ENCODE results near the gene ADGRA1.

DNA sequence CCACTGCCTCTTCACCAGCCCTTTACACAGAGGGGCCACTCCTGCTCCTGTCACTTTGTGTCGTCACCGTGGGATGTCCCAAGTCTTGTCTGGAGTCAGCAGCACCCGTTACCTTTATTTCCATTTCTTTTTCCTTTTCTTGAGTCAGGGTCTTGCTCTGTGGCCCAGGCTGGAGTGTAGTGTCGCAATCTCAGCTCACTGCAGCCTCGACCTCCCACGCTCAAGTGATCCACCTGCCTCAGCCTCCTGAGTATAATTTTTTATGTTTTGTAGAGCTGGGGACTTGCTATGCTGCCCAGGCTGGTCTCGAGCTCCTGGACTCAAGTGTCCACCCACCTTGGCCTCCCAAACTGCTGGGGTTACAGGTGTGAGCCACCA is 28.6 kb upstream of the ADGRA1 start:
- TF ChIP-seq, protein P1, sequence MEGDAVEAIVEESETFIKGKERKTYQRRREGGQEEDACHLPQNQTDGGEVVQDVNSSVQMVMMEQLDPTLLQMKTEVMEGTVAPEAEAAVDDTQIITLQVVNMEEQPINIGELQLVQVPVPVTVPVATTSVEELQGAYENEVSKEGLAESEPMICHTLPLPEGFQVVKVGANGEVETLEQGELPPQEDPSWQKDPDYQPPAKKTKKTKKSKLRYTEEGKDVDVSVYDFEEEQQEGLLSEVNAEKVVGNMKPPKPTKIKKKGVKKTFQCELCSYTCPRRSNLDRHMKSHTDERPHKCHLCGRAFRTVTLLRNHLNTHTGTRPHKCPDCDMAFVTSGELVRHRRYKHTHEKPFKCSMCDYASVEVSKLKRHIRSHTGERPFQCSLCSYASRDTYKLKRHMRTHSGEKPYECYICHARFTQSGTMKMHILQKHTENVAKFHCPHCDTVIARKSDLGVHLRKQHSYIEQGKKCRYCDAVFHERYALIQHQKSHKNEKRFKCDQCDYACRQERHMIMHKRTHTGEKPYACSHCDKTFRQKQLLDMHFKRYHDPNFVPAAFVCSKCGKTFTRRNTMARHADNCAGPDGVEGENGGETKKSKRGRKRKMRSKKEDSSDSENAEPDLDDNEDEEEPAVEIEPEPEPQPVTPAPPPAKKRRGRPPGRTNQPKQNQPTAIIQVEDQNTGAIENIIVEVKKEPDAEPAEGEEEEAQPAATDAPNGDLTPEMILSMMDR (conservative IDR thresholded peaks at IDR 0.05; ENCODE audit: low read depth, low read length) = no peak
- TF ChIP-seq EZH2 (IDR thresholded peaks at IDR 0.05; ENCODE audit: low read length, unreplicated experiment) = no peak
- no peak for TF ChIP-seq EZH2phosphoT487 (IDR thresholded peaks at IDR 0.05; ENCODE audit: borderline replicate concordance, low read length)

All from PC-3 (cell line).